COLO829 (cell line): ENCODE measurements around the gene PHIP.
A peak's percentile ranks its signal among the peaks of the same experiment; 100 is the strongest.
"Not testable (repeated sequence)": the region's sequence is repeated elsewhere in the genome, so short reads cannot be mapped to it uniquely, and the experiment has no call there.

ENCODE experiments used
- DNase-seq: peaks from one replicate; pipeline ENCODE4 v3.0.0; 2012; ENCODE audit warnings: low spot score

Gene PHIP

DNA sequence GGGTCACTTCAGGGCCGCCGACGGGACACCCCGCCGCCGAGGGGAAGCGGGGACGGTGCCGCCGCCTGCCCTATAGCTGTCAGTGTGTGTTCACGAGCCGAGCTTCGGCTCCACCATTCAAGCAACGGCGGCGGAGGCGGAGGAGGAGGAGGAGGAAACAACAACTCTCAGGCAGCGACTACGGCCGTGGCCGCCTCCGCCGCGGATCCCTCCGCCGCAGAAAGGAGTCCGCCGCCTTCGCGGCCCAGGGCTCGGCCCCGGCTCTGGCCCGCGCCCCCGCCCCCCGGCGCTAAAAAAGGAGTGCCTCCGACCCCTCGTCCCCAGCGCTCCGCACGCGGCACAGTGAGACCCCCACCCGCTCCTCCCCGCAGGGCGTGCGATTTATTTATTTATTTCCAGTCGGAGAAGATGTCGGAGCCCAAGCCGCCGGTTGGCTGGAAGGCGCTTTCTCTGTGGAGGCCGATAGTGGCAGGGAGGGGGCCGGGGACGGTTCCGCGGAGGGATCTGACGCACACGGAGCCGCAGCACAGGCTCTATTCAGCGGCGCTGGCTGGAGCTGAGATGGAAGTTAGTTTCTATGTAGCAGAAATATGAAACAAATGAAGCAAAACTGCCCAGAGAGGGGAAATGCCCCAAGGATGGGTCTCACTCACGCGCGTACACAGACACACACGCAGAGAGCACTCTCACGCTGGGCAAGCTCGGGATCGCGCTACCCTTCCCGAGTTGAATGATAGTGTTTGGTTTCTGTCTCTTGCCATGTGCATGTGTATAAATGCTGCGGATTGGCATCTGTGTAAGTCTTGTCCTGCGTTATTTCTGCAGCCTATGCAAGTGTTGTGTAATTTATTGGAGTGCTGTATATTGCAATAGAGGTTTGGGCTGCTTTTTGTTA, at the start of gene PHIP:
Gene PHIP (minus strand): TSS at position 180 of the 895 bp plus-strand sequence. CDS start 186 bp downstream, outside the sequence.
- peak; percentile 53 for DNase-seq

DNA sequence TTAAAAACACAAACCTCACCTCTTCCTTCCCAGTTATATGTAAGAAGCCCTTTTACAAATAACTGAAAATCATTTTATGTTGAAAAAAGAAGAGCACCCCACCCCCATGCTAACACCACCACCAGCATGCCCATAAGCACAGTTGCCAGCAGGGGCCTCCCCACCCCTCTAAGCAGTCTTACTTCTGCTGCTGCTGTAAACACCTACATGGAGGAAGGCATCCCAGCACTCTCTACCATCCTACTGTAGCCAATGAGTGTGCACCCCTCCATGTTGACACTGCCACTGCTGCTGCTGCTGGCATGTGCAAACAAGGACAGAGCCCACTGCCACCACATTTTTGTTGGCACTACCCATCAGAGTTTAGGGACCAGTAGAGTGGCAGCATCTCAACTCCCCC, 49.6 kb upstream of the PHIP start:
- DNase-seq = no peak

DNA sequence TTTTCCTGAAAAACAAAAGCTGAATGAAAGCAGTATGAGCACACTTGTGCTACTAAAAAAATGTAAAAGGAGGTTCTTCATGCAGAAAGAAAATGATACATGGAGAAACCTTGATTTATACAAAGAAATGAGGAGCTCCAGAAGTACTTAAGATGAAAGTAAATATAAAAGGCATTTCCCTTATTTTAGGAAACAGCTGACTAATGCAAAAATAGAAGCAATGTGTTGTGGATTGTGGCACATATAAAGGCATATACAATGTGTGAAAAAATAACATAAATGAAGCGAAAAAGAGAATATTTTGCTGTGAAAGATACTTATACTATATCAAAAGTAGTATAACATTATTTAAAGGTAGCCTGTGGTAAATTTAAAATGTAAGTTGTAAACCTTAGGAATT, 41.2 kb upstream of the PHIP start:
- no peak for DNase-seq

DNA sequence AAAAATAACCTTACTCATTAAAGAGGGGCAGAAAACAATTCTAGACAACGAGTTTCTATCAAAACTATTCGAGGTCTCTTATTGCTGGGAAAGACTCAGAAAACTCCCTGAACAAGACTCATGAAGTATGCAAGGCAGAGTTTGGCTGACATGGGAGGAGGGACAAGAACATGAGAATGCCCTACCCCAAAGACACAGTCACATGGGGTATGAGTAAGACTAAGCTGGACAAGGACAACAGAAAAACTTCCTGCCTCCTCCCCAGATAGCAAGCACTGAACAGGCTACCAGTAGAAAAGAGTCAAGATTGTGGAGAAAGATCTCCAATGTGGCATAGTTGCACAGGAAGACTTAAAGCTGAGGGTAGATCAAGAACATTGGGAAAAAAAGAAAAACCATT, 39.7 kb upstream of the PHIP start:
- no peak for DNase-seq

DNA sequence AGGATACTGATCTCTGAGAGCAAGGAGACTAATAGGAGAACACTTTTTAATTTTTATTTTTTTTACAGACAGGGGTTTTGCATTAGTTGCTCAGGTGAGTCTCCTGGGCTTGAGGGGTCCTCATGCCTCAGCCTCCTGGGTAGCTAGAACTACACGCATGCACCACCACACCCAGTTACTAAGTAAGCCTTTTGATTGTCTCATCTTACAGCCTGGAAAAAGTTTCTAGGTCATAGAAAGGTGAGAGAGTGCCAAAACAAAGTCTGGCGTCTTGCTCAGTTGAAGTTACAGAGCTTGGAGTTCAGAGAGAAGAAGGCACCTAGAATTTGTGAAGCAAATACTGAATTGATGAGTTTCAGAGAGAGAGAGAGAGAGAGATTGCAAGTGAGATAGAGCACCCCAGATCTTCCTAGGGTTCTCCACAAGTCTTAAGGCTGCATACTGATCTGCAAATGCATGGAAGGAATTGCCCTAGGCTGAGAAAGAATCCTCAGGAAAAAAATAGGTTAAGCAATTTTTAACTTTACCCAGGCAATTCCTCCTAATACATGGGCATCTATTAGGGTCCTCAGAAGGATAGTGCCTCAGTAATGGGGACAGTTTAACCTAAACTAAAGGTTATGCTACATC, 37.6 kb upstream of the PHIP start:
- DNase-seq = no peak

DNA sequence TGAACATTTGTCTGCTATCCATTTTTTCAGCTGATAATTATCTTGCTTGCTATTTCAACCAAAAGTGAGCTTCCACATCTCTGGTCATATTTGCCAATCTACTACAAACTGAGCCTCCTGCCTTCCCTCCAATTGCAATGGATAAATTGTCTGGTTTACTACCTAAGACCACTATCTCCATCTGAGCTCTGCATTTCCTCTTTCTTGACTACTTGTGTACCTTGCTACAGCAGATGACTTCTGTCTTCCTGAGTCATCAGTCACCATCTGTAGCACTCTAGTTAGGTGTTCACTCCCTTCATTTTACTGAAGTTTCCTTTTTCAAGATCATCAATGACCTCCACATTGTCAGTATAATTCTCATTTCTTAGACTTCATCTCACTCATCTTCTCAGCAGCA, 33.5 kb upstream of the PHIP start:
- no peak for DNase-seq

DNA sequence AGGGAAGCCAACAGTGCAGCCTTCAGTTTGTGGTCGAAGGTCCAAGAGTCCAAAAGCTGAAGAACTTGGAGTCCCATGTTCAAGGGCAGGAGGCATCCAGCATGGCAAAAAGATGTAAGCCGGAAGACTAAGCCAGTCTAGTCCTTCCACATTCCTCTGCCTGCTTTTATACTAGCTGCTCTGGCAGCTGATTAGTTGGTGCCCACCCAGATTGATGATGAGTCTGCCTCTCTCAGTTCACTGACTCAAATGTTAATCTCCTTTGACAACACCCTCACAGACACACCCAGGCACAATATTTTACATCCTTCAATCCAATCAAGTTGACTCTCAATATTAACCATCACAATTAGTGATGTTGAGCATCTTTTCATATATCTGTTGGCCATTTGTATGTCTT, 23.1 kb upstream of the PHIP start:
- no peak for DNase-seq

DNA sequence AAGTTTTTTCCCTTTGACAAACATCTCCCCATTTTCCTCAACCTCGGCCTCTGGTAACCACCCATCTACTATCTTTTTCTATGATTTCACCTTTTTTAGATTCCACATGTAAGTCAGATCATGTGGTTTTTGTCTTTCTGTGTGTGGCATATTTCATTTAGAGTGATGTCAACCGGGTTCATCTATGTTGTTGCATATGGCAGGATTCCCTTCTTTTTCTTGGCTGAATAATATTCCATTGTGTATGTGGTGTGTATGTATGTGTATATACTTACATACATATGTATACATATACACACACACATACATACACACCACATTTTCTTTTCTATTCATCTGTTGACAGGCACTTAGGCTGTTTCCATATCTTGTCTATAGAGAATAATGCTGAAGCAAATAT, 22.2 kb upstream of the PHIP start:
- no peak for DNase-seq

DNA sequence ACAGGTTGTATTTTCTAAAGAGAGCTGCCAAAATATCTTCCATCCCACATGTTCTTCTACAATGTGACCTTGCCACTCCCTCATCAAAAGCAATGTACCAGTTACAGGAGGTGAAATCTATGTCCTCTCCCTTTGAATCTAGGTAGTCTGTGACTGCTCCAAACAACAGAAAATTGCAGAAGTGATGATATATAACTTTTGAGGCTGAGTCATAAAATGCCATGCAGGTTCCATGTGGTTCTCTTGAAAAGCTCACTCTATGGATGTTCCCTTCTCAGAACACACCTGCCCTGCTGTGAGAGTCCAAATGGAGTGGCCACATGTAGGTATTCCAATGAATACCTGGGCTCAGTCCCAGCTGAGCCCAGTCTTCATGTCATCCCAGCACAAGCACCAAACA, 16.9 kb upstream of the PHIP start:
- no peak for DNase-seq

DNA sequence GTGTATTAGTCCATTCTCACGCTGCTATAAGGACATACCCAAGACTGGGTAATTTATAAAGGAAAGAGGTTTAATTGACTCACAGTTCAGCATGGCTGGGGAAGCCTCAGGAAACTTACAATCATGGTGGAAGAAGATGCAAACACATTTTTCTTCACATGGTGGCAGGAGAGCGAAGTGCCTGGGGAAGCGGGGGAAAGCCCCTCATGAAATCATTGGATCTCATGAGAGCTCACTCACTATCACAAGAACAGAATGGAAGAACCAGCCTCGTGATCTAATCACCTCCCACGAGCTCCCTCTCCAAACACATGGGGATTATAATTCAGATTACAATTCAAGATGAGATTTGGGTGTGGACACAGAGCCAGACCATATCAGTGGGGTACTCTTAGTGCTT, 13.7 kb upstream of the PHIP start:
- not testable (repeated sequence) for DNase-seq

DNA sequence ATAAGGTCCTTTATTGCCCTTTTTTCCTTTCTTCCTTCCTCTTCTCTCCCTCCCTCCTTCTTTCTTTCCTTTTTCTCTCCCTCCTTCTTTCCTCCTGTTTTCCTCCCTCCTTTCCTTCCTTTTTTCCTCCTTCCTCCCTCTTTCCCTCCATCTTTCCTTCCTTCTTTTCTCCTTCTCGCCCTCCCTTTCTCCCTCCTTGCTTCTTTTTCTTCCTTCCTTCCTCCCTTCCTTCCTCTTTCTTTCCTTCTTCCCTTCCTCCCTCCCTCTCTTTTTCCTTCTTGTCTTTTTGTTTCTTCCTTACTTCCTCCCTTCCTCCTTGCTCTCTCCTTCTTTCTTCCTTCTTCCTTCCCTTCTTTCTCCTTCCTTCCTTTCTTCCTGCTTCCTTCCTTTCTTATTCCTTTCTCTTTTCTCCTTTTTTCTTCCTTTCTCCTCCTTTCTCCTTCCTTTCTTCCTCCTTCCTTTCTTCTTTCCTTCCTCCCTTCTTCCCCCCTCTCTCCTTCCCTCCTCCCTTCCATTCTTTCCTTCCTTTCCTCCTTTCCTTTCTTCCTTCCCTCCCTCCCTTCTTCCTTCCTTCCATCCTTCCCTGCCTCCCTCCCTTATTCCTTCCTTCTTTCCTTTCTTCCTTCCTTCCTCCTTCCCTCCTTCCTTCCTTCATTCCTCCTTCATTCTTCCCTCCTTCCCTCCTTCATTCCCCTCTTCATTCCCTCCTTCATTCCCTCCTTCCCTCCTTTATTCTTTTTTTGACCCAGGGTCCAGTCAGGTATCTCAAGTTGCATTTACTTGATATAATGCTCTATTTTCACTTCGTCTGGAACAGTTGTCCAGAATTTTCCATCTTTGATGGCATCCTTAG, 11.7 kb upstream of the PHIP start:
- DNase-seq = no peak

DNA sequence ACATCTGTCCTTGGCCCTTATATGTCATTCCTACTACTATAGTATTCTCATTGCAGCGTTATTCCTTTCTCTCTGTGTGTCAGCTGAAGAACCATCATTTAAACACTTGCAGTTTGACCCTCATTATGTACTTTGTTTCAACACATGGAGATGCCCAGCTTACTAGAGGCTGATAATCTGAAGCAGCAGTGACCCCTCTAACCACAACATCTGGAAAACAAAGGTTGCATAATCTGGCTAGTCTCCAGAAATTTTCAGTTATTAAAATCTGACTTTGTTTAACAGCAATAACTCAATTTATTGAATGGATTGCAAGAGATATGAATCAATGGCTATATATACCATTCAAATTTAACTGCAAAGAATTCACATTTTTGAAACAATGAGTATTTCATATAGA, 6.6 kb upstream of the PHIP start:
- no peak for DNase-seq

DNA sequence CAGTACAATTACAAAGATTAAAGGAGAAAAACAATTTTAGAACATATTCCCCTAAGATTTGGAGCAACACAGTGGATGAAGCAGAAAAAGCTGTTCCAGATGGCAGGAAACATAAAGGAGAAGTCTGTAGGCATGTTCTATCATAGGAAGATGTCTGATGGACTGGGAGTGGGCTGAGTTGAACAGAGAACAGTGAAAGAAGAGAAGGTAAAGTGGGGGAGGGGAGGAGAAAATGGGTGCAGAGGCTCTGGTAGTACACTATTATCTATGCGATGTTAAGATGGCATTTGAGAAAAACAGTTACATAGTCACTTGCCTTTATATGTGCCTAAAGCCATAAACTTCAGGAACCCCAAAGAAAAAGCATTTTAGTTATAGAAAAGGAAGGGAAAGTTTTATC, 4.2 kb upstream of the PHIP start:
- no peak for DNase-seq

DNA sequence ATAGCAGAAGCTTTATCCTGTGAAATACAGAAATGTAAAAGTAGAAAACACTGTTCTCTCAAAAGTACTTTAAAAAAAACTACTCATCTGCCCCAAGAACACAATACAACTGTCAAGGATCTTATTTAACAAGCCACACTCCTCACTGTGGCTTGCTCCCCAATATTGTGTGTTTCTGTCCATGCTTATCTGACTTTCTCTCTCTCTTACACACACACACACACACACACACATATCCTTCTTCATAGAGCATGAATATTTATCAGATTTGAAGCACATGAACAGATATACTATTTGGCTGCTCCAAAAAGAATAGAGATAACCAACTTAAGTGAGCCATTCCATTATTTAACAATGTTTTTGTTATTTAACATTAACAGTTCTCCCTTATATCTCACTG, 3.6 kb upstream of the PHIP start:
- DNase-seq = no peak

DNA sequence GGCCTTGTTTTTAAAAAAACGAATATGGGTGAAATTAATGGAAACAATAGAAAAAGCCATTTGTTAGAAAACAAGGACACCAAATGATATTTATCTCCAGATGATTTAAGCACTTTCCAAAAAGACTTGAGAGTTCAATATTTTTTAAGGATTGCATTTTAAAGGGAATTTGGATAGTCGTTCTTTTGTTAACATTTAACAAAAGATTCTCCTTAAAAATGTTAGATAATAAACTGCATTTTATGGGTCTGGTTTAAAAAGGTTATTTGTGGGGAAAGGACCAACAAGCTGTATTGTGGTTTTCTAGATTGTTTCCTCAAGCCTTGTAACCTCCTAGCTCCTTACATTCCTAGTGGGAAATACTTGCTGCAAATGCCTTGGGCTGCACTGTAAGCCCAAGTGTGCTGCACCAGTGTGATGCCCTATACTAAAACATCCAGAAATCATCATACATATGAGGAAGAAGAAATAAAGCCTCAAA, 1.5 kb upstream of the PHIP start:
- no peak for DNase-seq

DNA sequence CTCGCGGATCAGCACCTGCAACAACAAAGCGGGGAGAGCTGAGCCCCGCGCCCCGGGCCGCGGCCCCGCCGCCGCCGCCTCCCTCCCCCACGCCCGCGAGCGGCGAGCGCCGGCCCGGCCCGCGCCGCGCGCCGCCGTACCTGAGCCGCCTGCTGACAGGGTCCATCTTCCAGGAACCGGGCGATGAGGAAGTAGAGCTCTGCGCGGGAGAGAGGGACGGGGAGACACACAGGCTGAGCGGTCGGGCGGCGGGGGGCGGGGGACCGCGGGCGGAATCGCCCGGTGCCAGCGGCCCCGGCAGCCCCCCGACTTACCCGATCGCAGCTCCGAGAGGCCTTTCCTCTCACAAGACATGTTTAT, 359 bp downstream of the PHIP start:
- DNase-seq = no peak

DNA sequence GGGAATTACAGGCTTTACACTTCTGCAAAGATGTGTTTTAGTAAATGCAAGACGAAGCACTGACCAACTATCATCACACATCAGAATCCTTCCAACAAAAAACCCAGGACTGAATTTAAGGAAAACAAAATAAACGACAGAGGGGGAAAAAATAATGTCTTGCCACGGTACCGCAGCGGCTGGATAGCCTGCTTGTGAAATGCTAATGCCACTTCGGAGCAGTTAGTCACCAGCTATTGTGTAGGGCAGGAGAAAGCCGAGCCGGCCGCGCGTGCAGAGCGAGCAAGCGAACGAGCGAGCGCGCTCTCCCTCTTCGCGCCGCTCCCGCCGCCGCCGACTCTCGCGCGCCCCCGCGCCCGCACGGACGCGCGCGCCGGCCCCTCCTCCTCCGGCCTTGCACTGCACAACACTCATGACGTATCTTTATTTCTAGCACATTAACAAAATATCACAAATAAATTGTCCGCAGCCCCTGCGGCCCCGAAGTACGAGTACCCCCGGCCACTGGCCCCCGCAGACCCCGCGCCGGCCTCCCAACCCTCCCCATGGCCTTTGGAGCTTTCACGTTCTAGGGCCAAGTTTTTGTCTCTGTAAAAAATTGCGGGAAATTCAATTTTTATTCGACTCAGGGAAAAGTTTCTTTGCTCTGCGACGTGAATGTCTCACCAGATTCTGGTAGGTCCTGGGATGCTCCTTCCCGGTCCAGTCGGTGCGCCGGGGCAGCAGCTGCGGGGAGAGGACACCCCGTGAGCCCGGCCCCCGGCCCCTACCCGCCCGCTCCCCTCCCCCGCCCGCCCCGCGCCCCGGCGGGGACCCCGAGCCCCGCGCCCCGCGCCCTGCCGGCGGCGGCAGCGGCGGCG, 1.0 kb downstream of the PHIP start:
- peak; percentile 65 for DNase-seq

DNA sequence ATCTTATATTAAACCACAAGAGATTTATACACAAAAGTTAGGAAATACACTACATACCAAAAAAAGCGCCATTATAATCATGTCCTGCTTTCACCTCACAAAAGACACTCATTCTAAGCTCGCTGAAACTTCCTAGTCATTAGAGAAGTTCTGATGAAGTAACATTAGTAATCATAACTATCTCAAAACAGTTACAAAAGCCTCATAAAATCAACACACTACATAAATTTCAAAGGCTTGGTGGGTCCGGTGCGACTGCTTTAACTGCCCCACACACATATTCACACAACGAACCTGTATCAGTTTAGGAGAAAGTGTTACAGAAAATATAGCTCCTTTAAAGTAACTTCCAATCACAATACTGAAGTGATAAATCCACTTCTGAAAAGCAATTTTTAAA, 1.9 kb downstream of the PHIP start:
- no peak for DNase-seq

DNA sequence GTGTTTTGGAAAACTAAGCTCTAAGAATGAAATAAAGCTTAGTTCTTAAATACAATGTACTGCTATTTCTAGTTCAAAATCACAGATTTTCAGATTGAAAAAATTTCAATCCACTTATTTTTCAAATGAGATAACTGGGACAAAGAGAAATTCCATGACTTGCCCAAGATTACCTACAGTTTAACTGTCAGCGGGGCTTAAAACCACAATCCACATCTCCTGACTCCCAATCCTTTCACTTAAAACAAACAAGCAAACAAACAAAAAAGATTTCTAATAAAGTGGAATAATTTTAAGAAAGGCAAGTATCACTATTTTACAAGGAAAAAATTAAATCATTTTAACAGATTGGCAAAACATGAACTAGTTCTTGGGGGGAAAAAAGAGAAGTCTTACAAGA, 4.2 kb downstream of the PHIP start:
- DNase-seq = no peak

DNA sequence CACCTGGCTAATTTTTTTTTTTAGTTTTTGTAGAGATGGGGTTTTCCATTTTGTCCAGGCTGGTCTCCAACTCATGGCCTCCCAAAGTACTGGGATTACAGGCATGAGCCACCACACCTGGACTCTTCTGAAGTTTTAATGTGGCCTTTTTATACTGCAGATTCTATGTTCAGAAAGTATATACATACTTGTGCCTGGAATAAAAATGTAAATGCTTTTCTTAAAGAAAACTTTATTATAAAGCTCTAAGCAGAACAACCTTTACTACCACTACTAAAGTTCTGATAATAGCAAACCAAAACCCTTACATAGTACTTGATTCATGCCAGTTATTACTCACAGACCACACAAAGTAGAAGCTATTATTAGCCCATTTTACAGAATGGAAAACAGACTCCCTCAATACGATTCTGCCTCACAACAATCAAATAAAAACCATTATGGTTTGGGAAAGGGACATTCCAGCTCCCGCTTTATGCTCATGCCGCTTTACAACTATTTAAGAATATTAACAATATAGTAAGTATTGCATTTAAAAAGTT, 5.3 kb downstream of the PHIP start:
- DNase-seq = no peak

DNA sequence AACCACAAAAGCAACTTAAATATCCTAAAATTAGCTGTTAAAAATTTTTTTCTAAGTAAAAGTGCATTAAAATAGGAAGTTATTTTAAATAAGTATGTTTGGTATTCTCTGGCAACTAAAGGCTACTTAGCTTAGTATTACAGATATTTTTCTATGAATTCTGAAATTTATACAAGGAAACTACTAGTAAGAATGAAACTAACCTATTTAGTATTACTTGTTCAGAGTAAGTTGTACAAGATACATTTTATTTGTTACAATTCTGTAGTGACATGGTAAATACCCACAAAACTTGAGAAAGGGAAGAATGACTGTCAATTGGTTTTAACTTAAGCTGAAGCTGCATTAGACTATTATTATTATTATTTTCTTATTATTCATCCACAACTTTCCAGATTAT, 6.5 kb downstream of the PHIP start:
- no peak for DNase-seq
